ENCODE measurements around the gene FAM185A. TPM values are rescaled to one million over a fixed set of nuclear protein-coding genes. Genes with fewer than 3 reads are reported as not detected.

Gene FAM185A
- total and polyA plus RNA-seq, 2 of the 8 experiments (the other 6 are each of a cell fraction or from before 2014, with no cell fraction given) = 5.2 to 6.6 TPM

- TF ChIP-seq EP300 (IDR thresholded peaks at IDR 0.05; ENCODE audit: borderline replicate concordance in 1 of 2, low read depth in 2 of 2, low read length in 2 of 2) (no peak), KDM1A (IDR thresholded peaks at IDR 0.05; ENCODE audit: borderline replicate concordance, low read length) (no peak), NRF1 (IDR thresholded peaks at IDR 0.05; ENCODE audit: low read depth, low read length) (no peak), BRCA1 (IDR thresholded peaks at IDR 0.05; ENCODE audit: low read depth, low read length) (no peak)
These were observed 80.3 kb downstream of the FAM185A start (continued) for GRCh38 chr7:102829075-102829474.

All from H1 (cell line).